ENCODE measurements around the gene EAF1.
"Not testable (repeated sequence)": the region's sequence is repeated elsewhere in the genome, so short reads cannot be mapped to it uniquely, and the experiment has no call there.

Gene EAF1
- long read RNA-seq, donor 1, full-length matches to known transcripts: 2 of 8 reads
- long read RNA-seq, donor 1, partial matches to known transcripts: 6 of 8 reads
- long read RNA-seq, donor 1, other reads (novel, unspliced or antisense): 0 of 8 reads
- long read RNA-seq, donor 2, full-length matches to known transcripts: 2 of 2 reads
- long read RNA-seq, donor 2, partial matches to known transcripts: 0 of 2 reads
- long read RNA-seq, donor 2, other reads (novel, unspliced or antisense): 0 of 2 reads
- long read RNA-seq, donor 3, full-length matches to known transcripts: 4 of 4 reads
- long read RNA-seq, donor 3, partial matches to known transcripts: 0 of 4 reads
- long read RNA-seq, donor 3, other reads (novel, unspliced or antisense): 0 of 4 reads
- long read RNA-seq, donor 4, full-length matches to known transcripts: 2 of 2 reads
- long read RNA-seq, donor 4, partial matches to known transcripts: 0 of 2 reads
- long read RNA-seq, donor 4, other reads (novel, unspliced or antisense): 0 of 2 reads
- long read RNA-seq, donor 5, full-length matches to known transcripts: 4 of 4 reads
- long read RNA-seq, donor 5, partial matches to known transcripts: 0 of 4 reads
- long read RNA-seq, donor 5, other reads (novel, unspliced or antisense): 0 of 4 reads
- long read RNA-seq, donor 6, full-length matches to known transcripts: 3 of 3 reads
- long read RNA-seq, donor 6, partial matches to known transcripts: 0 of 3 reads
- long read RNA-seq, donor 6, other reads (novel, unspliced or antisense): 0 of 3 reads
- long read RNA-seq, donor 7, full-length matches to known transcripts: 5 of 5 reads
- long read RNA-seq, donor 7, partial matches to known transcripts: 0 of 5 reads
- long read RNA-seq, donor 7, other reads (novel, unspliced or antisense): 0 of 5 reads
- long read RNA-seq, donor 8, full-length matches to known transcripts: 4 of 20 reads
- long read RNA-seq, donor 8, partial matches to known transcripts: 5 of 20 reads
- long read RNA-seq, donor 8, other reads (novel, unspliced or antisense): 11 of 20 reads

DNA sequence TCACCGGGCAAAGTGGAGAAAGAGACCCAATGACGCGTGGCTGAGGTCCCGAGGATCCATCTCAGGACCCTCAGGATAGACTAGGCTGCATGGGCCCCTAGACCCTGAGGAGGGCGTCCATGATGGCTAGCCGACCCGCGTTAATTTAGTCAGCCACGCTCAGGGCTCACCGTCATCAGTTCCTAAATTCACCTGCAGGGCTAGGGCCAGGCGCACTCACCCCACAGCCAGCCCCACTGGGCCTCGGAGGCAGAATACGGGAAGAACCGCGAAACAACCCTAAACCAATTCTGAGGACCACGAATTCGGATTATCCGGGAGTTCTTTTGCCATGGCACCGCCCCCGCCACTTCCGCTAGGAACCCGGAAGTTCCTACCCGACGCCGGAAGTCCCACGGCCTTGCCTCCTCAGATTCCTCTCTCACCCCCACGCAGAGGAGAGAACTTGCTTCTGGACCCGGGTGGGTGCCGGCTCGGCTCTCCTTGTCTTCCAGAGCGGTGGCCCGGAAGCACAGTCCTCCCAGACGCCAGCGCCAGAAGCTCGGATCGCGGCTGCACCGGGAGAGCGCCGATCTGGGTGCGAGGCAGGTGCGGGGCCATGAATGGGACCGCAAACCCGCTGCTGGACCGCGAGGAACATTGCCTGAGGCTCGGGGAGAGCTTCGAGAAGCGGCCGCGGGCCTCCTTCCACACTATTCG is at the start of gene EAF1, which contains the start of gene METTL6:
Gene EAF1, plus strand, starts transcription at position 417 of the 699 bp plus-strand sequence. Its CDS starts 182 bp downstream, at position 599.
Gene METTL6, minus strand, starts transcription at position 363 of the 699 bp plus-strand sequence. CDS start 1,033 bp downstream, outside the sequence.
- DNase-seq: peak; percentile 88

DNA sequence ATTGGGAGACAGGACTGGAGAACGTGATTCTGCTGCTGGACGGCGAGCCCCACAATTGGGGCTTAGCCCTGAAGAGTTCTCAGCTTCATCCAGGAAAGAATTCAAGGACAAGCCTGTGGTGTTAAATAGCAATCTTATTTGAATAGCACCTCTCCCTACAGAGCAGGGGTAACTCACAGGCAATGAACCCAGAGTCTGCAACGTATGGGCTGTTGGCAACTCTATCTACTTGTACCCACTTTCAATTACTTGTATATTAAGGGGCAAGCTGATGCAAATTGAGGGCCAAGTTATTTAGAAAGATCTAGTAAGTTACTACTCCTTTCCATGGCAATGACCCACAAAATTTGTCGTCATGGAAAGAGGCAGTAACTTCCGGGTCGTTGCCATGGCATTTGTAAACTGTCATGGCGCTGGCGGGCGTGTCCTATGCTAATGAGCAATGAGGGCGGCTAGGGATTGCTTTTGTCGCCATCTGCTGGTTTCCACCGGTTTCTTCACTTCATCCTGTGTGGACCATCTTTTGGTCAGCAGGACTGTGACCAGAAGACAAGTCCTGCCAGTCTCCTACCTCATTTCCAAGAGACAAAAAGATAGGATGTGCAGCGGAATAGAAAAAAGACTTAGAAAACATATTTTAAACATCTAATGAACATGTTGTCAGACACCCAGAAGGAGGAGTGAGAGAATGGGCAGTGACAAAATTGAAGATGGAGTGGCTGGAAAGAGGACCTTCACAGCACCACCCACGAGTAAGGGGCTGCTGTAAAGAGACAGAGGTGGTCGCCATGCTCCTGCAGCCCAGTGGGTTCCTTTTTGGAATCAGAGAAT is 49.2 kb upstream of the EAF1 start:
- peak; percentile 67 for DNase-seq

DNA sequence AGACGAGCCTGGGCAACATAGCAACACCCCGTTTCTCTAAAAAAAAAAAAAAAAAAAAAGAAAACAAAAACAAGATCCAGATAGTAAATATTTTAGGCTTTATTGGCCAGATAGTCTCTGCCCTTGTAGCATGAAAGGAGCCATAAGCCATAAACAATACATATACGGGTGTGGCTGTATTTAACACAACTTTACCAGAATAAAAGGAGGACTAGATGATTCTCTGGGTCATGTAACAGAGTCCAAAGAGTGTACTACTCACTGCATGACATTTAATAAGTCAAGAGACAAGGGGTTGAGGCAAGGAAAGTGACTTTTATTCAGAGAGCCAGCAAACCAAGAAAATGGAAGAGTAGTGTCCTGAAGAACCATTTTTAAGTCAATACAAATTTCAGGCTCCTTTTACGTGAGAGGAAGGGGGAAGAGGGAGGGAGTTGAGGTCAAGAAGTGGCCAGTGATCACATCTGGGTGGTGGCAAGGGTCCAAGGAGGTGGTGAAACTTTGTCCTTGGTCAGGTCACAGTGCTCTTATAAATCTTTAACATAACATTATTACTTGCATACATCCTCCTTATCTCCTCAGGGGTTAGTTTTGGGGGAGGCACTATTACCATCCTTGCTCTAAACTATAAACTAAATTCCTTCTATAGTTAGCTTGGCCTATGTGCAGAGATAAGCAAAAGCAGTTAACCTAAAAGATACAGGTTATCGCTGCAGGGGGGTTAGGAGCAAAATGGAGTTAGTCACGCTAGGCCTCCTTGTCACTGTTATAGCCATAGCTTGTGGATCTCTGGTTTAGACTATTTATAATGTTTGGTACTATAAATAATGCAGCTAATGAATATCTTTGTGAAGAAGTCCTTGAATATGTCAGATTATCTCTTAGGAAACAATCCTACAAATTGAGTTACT is 46.2 kb upstream of the EAF1 start:
- DNase-seq: no peak

DNA sequence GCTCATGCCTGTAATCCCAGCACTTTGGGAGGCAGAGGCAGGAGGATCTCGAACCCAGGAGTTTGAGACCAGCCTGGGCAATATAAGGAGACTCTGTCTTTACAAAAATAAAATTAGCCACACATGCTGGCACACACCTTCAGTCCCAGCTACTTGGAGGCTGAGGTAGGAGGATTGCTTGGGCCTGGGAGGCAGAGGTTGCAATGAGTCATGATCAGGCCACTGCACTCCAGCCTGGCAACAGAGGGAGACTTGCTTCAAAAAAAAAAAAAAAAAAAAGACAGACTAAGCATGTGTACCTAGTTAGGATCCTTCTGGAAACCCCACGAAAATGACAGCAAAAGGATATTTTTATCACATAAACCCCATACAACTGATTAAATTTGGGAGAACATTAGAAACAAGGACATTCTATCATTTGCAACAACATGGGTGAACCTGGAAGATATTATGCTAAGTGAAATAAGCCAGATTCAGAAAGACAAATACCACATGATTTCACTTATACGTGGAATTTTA is 44.9 kb upstream of the EAF1 start:
- DNase-seq: no peak

DNA sequence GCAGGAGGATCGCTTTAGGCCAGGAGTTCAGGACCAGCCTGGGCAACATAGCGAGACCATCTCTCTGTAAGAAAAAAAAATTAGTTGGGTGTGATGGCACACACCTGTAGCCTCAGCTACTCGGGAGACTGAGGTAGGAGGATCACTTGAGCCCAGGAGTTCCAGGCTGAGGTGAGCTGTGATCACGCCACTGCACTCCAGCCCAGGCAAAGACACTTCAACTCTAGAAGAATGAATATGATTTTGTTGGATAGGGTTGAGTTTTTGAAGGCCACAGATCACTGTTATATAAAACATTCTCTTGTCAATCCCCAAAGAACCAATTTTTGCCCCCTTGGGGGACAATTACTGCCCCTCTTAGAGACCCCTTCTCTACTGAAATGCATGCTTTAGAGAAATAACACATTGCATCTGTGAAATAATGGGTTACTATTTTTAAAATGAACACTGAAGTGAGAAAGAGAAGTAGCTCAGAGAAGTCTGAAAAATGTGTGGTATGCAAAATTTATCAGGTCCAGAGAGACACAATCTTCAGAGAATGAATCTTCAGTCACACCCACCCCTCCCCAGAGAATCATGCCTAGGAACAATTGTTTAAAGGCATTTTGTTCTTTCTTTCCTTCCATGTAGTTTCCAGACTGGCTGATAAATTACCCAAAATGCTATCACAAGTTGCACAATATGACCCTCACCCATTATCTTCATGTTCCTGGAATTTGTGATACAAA is 42.7 kb upstream of the EAF1 start:
- no peak for DNase-seq

DNA sequence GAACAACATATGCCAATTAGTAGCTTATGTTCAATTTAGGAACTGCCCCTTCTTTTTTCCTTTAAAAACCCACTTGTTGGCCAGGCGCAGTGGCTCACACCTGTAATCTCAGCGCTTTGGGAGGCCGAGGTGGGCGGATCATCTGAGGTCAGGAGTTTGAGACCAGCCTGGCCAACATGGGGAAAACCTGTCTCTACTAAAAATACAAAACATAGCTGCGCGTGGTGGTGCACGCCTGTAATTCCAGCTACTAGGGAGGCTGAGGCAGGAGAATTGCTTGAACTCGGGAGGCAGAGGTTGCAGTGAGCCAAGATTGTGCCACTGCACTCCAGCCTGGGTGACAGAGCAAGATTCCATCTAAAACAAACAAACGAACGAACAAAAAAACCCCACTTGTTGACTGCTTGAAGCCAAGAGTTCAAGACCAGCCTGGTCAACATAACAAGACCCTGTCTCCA is 42.1 kb upstream of the EAF1 start:
- not testable (repeated sequence) for DNase-seq

DNA sequence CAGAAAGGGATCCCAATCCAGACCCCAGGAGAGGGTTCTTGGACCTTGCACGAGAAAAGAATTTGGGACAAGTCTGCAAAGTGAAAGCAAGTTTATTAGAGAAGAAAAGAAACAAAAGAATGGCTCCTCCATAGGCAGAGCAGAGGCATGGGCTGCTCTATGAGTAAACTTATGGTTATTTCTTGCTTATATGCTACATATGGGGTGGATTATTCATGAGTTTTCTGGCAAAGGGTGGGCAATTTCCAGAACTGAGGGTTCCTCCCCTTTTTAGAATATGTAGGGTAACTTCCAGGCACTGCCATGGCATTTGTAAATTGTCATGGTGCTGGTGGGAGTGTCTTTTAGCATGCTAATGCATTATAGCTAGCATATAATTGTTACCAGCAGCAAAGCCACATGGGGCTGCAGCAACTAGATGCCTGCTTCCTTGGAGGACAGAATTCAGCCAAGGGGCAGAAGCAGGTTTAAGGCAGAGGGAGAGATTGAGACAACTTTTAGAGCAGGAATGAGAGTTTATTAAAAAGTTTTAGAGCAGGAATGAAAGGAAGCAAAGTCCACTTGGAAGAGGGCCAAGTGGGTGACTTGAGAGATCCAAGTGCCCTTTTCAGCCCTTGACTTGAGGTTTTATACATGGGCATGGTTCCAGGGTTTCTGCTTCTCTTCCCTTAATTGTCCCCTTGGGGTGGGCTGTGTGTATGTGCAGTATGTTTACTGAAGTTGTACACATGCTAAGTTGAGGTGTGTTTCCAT is 41.3 kb upstream of the EAF1 start:
- DNase-seq: no peak

DNA sequence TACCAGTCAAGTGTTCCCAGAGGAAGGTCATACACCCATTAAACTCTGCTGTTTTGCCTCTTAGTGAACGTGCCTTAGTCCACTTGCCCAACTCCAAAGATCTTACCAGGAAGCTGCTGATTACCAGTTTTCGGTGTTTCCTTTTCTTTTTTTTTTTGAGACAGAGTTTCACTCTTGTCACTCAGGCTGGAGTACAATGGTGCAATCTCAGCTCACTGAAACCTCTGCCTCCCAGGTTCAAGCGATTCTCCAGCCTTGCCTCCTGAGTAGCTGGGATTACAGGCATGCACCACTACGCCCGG is 40.8 kb upstream of the EAF1 start:
- DNase-seq: not testable (repeated sequence)

DNA sequence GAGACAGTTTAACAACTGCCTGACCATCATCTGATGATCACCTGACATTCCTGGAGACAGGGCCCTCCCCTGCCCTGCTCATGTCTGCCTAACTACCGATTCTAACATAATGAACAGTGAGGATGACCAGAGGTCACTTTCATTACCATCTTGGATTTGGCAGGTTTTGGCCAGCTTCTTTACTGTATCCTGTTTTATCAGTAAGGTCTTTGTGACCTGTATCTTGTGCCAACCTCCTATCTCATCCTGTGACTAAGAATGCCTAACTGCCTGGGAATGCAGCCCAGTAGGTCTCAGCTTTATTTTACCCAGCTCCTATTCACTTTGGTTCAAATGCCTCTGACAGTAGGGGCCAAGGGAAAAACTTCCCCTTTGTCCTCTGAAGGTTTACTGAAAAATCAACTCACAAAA is 40.2 kb upstream of the EAF1 start:
- DNase-seq: no peak

DNA sequence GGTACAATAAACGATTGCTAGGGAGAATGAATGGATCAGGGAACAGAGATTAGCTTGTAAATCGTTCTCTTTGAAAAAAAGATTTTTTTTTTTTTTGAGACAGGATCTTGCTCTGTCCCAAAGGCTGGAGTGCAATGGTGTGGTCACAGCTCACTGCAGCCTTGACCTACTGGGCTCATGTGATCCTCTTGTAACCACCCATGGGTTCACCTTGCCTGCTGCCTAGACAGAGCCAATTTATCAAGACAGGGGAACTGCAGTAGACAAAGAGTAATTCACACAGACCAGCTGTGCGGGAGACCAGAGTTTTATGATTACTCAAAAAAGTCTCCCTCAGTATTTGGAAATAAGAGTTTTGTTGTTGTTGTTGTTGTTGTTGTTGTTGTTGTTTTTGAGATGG is 39.7 kb upstream of the EAF1 start:
- no peak for DNase-seq

DNA sequence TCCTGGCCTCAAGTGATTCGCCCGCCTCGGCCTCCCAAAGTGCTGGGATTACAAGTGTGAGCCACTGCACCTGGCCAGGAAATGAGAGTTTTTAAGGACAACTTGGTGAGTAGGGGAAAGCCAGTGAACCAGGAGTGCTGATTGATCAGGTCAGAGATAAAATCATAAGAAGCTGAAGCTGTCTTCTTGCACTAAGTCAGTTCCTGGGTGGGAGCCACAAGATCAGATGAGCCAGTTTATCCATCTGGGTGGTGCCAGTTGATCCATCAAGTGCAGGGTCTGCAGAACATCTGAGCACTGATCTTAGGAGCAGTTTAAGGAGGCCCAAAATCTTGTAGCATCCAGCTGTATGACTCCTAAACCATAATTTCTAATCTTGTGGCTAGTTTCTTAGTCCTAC is 39.1 kb upstream of the EAF1 start:
- DNase-seq: not testable (repeated sequence)

DNA sequence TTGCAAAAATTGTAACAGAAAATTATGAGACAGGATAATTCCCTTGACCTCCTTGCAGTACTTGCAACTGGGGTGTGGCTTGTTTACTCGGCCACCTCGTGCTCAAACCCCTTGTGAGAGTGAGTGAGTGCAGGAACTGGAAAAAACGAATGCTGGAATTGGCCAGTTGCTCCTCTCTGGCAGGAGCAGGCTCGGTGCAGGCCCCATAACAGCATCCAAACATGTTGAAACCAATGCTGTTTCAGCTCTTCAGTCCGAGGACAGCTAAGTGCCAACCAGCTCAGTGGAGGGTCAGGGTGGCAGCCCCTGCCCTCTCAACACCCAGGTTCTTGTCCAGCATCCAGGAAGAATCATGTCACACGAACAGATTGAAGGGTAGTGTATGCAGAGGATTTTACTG is 36.9 kb upstream of the EAF1 start:
- no peak for DNase-seq

DNA sequence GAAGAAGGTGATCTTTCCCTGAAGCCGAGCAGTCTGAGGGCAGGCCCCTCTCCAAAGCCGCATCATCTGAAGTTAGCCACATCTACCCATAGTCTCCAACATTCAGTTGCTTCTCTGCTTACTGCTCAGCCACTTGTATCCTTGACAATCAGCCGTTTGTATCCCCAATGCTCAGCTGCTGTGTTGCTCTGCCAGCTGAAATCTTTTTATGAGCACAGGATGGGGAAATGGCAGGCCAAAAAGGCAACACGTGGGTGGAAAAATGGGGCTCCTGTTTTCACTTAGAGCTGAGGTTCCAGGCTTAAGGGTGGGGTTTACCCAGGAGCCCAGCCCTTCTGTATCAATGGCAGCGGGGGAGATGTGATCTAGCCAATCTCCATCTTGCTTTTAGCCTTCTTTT is 36.4 kb upstream of the EAF1 start:
- no peak for DNase-seq

DNA sequence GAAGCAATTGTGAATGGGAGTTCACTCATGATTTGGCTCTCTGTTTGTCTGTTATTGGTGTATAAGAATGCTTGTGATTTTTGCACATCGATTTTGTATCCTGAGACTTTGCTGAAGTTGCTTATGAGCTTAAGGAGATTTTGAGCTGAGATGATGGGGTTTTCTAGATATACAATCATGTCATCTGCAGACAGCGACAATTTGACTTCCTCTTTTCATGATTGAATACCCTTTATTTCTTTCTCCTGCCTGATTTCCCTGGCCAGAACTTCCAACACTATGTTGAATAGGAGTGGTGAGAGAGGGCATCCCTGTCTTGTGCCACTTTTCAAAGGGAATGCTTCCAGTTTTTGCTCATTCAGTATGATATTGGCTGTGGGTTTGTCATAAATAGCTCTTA is 34.1 kb upstream of the EAF1 start:
- not testable (repeated sequence) for DNase-seq

DNA sequence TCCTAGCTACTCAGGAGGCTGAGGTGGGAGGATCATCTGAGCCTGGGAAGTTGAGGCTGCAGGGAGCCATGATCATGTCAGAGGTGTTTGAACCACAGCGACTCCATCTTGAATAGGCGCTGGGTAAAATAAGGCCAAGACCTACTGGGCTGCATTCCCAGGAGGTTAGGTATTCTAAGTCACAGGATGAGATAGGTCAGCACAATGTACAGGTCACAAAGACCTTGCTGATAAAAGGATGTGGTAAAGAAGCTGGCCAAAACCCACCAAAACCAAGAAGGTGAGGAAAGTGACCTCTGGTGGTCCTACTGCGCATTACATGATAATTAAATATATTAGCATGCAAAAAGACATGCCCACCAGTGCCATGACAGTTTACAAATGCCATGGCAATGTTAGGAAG is 28.7 kb upstream of the EAF1 start:
- not testable (repeated sequence) for DNase-seq

DNA sequence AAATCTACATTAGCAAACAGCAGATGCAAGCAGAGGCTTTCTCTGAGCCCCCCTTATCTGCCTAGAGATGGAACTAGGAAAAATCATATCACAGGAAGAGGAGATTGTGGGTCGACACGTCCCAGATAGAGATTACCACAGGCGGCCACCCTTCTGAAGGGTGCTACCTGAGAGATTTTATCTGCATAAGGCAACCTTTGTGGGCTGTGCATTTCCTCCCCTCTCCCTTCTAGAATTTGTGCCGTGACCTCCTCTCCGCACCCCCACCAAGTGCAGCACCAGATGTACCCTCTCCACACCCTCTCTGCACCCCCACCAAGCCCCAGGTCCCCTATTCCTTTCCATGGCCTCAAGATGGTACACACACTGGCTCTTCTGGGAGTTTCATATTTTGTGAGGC is 27.4 kb upstream of the EAF1 start:
- no peak for DNase-seq

DNA sequence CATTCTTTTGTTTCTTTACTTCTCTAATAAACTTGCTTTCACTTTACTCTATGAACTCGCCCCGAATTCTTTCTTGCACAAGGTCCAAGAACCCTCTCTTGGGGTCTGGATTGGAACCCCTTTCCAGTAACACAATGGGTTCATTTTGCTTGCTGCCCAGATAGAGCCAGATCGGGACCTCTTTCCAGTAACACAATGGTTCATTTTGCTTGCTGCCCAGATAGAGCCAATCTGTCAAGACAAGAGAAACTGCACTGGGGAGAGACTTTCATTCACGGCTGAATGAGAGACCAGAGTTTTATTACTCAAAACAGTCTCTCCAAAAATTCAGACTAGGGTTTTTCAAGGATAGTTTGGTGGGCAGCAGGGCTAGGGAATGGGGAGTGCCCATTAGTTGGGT is 25.5 kb upstream of the EAF1 start:
- DNase-seq: no peak

DNA sequence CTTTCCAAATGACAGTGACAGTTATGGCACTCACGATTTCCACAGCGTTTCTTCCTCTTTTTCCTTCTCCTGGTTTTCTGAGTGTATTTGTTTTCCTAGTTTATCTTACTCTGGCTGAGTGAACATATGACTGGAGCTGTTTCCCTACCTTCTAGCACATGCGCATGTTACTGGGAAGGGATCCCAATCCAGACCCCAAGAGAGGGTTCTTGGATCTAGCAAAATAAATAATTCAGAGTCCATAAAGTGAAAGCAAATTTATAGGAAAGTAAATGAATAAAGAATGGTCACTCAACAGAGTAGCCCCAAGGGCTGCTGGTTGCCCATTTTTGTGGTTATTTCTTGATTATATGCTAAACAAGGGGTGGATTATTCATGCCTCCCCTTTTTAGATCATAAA is 23.9 kb upstream of the EAF1 start:
- DNase-seq: no peak

DNA sequence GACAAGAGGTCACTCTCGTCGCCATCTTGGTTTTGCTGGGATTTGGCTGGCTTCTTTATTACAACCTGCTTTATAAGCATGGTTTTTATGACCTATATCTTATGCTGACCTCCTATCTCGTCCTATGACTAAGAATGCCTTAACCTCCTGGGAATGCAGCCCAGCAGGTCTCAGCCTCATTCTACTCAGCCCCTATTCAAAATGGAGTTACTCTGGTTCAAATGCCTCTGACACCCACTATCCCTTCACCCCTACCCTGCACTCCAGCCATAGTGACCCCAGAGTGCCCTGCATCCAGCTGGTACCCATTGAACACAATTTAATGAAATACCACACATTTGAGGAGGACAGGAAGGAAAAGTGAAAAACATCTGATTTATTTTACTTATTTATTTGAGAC is 23.4 kb upstream of the EAF1 start:
- no peak for DNase-seq

Measured in right kidney (tissue), 9 donors.